K562 (cell line): Measurements from ENCODE around the gene SMIM36. TPM values are rescaled to one million over a fixed set of nuclear protein-coding genes. Genes with fewer than 3 reads are reported as not detected.

ENCODE experiments used
- ATAC-seq: fragments of 200-7000 bp; cut with Tn5 transposase; 3 replicates; pipeline ENCODE4 v1.9.1; 2020; ENCODE audit warnings: moderate library complexity
- BruUV-seq: library from RNA; stranded (reverse); fragments of 400-500 nt; replicated peaks from 2 replicates; lab custom pipeline; 2021; lab: Mats Ljungman, UMichigan
- CTCF ChIA-PET: fragments of 300-600 bp; formaldehyde crosslinking; extraction: SDS; loops from one replicate; lab custom pipeline; 2021; ENCODE audit warnings: low intra/inter-chr PET ratio; lab: Yijun Ruan, JAX
- POLR2A ChIA-PET: fragments of 300-600, 350-650 bp; sonication (Branson Sonifier 250); formaldehyde crosslinking; extraction: SDS; loops from one replicate; lab custom pipeline; 2021; ENCODE audit warnings: antibody characterized with exemption, inconsistent platforms; lab: Yijun Ruan, JAX
- DNase-seq, 4 experiments: peaks; one replicate each; pipeline versions ENCODE4 v3.0.0 to v3.0.0-alpha.2; 2011 to 2018; ENCODE audit warnings: low spot score in 3 of 4, mixed read lengths in 3 of 4; ENCODE audit errors: extremely low read depth in 1 of 4
- FAIRE-seq: peaks from 2 replicates; lab custom pipeline; 2011; peaks lifted over from hg19 to GRCh38; lab: Jason Lieb, UNC
- H2AFZ ChIP-seq: 2 replicates; pipeline ENCODE4 v1.6.0; 2011; ENCODE audit warnings: low read depth, low read length, control low read depth, inconsistent platforms
- H3K27ac ChIP-seq: fragments of 200-600 bp; 3 replicates; pipeline ENCODE4 v1.8.0; 2011; ENCODE audit warnings: low read depth, mild to moderate bottlenecking, control low read depth, inconsistent platforms, low read length, moderate library complexity, mixed read lengths; ENCODE audit errors: extremely low read depth
- H3K27me3 ChIP-seq, 2 experiments: fragments of 300-600 bp in 1 of 2; 2 replicates in 1 of 2; 3 replicates in 1 of 2; pipeline versions ENCODE4 v1.6.0 to v1.8.0; 2011; ENCODE audit warnings: inconsistent platforms in 2 of 2, low read length in 2 of 2, mild to moderate bottlenecking in 1 of 2, mixed read lengths in 1 of 2, moderate library complexity in 1 of 2; ENCODE audit not compliant: control insufficient read depth in 2 of 2, insufficient read depth in 2 of 2
- H3K36me3 ChIP-seq: fragments of 300-600 bp; 3 replicates; pipeline ENCODE4 v1.8.0; 2011; ENCODE audit warnings: mild to moderate bottlenecking, low read length, inconsistent platforms; ENCODE audit not compliant: control insufficient read depth, insufficient read depth
- H3K4me1 ChIP-seq, 2 experiments: fragments of 200-600 bp in 1 of 2; replicated peaks in 1 of 2; 2 replicates in 1 of 2; 3 replicates in 1 of 2; pipeline versions ENCODE4 v1.5.1 to v1.8.0; 2011; ENCODE audit warnings: inconsistent platforms in 2 of 2, low read length in 2 of 2, mild to moderate bottlenecking in 1 of 2, mixed read lengths in 1 of 2, moderate library complexity in 1 of 2; ENCODE audit not compliant: control insufficient read depth in 2 of 2, insufficient read depth in 2 of 2
- H3K4me2 ChIP-seq: 2 replicates; pipeline ENCODE4 v1.6.1; 2011; ENCODE audit warnings: low read length, control low read depth, inconsistent platforms, mixed read lengths; ENCODE audit not compliant: insufficient read depth
- H3K4me3 ChIP-seq: fragments of 200-600 bp; sonication (generic), shearing (Covaris generic); 2 replicates; pipeline ENCODE4 v1.5.1; 2016; ENCODE audit warnings: control low read depth, inconsistent platforms
- H3K79me2 ChIP-seq: fragments of 200-600 bp; 3 replicates; pipeline ENCODE4 v1.8.0; 2011; ENCODE audit warnings: low read length, inconsistent platforms; ENCODE audit not compliant: control insufficient read depth, insufficient read depth
- H3K9ac ChIP-seq, 2 experiments: 2 replicates each; pipeline versions ENCODE4 v1.6.0 to v1.6.1; 2011; ENCODE audit warnings: low read depth in 2 of 2, low read length in 2 of 2, control low read depth in 1 of 2, inconsistent platforms in 1 of 2, mild to moderate bottlenecking in 1 of 2, mixed read lengths in 1 of 2; ENCODE audit not compliant: insufficient read depth in 1 of 2
- H3K9me1 ChIP-seq: one replicate; pipeline ENCODE4 v1.6.0; 2011; ENCODE audit warnings: inconsistent platforms, mild to moderate bottlenecking, low read length, moderate library complexity; ENCODE audit not compliant: control insufficient read depth, insufficient read depth
- H3K9me3 ChIP-seq: replicated peaks from 2 replicates; pipeline ENCODE4 v1.5.1; 2011; ENCODE audit warnings: low read depth, low read length, inconsistent platforms; ENCODE audit not compliant: control insufficient read depth, insufficient read depth
- H4K20me1 ChIP-seq: replicated peaks from 2 replicates; pipeline ENCODE4 v1.6.1; 2011; ENCODE audit warnings: low read length, inconsistent platforms, mixed read lengths; ENCODE audit not compliant: control insufficient read depth, insufficient read depth
- BACH1 ChIP-seq: fragments of 200-800 bp; sonication (Bioruptor generic); IDR thresholded peaks from 2 replicates; pipeline ENCODE4 v1.6.1; 2016; ENCODE audit warnings: missing genetic modification characterization, missing compliant biosample characterization
- BRCA1 ChIP-seq, 2 experiments: fragments of 450-650 bp in 1 of 2; sonication (generic) in 1 of 2; formaldehyde crosslinking in 1 of 2; IDR thresholded peaks; 2 replicates each; pipeline versions ENCODE4 v1.5.0 to v1.6.1; 2017 to 2020; ENCODE audit warnings: mild to moderate bottlenecking in 1 of 2, missing genetic modification reagents in 1 of 2
- CEBPG ChIP-seq, 3 experiments: fragments of 200-800 bp in 1 of 3; sonication (Bioruptor generic) in 1 of 3; sonication (generic) in 1 of 3; formaldehyde crosslinking in 1 of 3; IDR thresholded peaks in 2 of 3; conservative IDR thresholded peaks in 1 of 3; 2 replicates each; pipeline versions ENCODE4 v1.6.1 to v1.8.0; 2016 to 2022; ENCODE audit warnings: missing compliant biosample characterization in 2 of 3, missing genetic modification characterization in 2 of 3, mild to moderate bottlenecking in 1 of 3, missing genetic modification reagents in 1 of 3
- KAT2B ChIP-seq: IDR thresholded peaks from one replicate; pipeline ENCODE4 v1.6.1; 2012; ENCODE audit warnings: low read depth, mild to moderate bottlenecking, control low read depth, inconsistent platforms, low read length, moderate library complexity
- NR2C2 ChIP-seq, 2 experiments: fragments of 200-800 bp in 1 of 2; sonication (Bioruptor generic) in 1 of 2; sonication (generic) in 1 of 2; formaldehyde crosslinking in 1 of 2; IDR thresholded peaks; 2 replicates each; pipeline versions ENCODE4 v1.6.1 to v1.8.0; 2016 to 2022; ENCODE audit warnings: mild to moderate bottlenecking in 1 of 2, missing compliant biosample characterization in 1 of 2, missing genetic modification characterization in 1 of 2, missing genetic modification reagents in 1 of 2
- TRIM24 ChIP-seq, 2 experiments: fragments of 450-650 bp; IDR thresholded peaks; 2 replicates each; pipeline ENCODE4 v1.6.1; 2016
- ZBTB17 ChIP-seq: fragments of 450-650 bp; formaldehyde crosslinking; IDR thresholded peaks from 2 replicates; pipeline ENCODE4 v1.4.0; 2020; ENCODE audit warnings: mild to moderate bottlenecking
- ZNF589 ChIP-seq: fragments of 200-800 bp; sonication (Bioruptor generic); IDR thresholded peaks from 2 replicates; pipeline ENCODE4 v1.6.1; 2016; ENCODE audit warnings: low read depth, missing genetic modification characterization, missing compliant biosample characterization
- WGBS: fragments of 100-300 bp; shearing (Covaris generic); methylation state at CpG from one replicate; pipeline ENCODE4 v1.1.6; 2016; ENCODE audit warnings: low coverage, mixed read lengths; ENCODE audit not compliant: insufficient coverage; ENCODE audit errors: missing lambda C conversion rate; 5-methylcytosine and 5-hydroxymethylcytosine counted together
- in situ Hi-C: fragments of 300-500 bp; cut with MboI; formaldehyde crosslinking; loops from 4 replicates; pipeline ENCODE4 v1.15.0; 2018; ENCODE audit warnings: inconsistent platforms, mixed read lengths
- intact Hi-C: fragments of 100-400 bp; cut with micrococcal nuclease; formaldehyde crosslinking; loops from 2 replicates; pipeline ENCODE4 v1.14.2; 2022
- polyA plus RNA-seq, 8 experiments: library from polyadenylated mRNA; depleted of rRNA in 4 of 8; stranded (reverse) in 5 of 8; unstranded in 3 of 8; fragments of >200 nt; fragmentation: Nextera tagmentation in 2 of 8; fragmentation: Illumina TruSeq in 1 of 8; extraction: Ambion mirVana in 2 of 8; extraction: Trizol in 1 of 8; gene quantifications; 2 replicates each; pipeline versions ENCODE4 v1.2.1 to v1.2.3, GENCODE V29; 2011 to 2014; ENCODE audit warnings: inconsistent platforms in 1 of 8, missing spikeins in 1 of 8
- total RNA-seq, 7 experiments: library from RNA; depleted of rRNA in 6 of 7; stranded (reverse); fragments of >200 nt in 6 of 7; fragmentation: Illumina TruSeq in 2 of 7; extraction: Trizol in 2 of 7; gene quantifications; 2 replicates each; pipeline versions ENCODE4 v1.2.1 to v1.2.3, GENCODE V29; 2011 to 2021; ENCODE audit warnings: low replicate concordance in 1 of 7

Gene SMIM36
- total and polyA plus RNA-seq, 9 of the 15 experiments (the other 6 are each of a cell fraction or from before 2014, with no cell fraction given), result not detected

- TF ChIP-seq ZBTB17 (CRISPR knock-in tag) (0 out of 2 replicates have a peak, but pooled peaks have one; percentile 26), ZNF589 (CRISPR knock-in tag) (peak; percentile 48; the same call in 1 of the 2 replicates), NR2C2 (CRISPR knock-in tag; IDR thresholded peaks at IDR 0.05) (no peak), NR2C2 (tag; IDR thresholded peaks at IDR 0.05) (peak; percentile 16; the same call in 1 of the 2 replicates), TRIM24 (IDR thresholded peaks at IDR 0.05) (peak in 1 of 2 experiments; percentile 65; a peak in 1 of 4 replicates), CEBPG (CRISPR knock-in tag; IDR thresholded peaks at IDR 0.05) (no peak), CEBPG (tag; conservative IDR thresholded peaks at IDR 0.05 in 1 of 2, IDR thresholded peaks at IDR 0.05 in 1 of 2) (0 out of 4 replicates have a peak, but pooled peaks of 1 of the 2 experiments have one; percentile 48), BACH1 (tag) (peak; percentile 38; the same call in 1 of the 2 replicates), BRCA1 (IDR thresholded peaks at IDR 0.05) (no peak), BRCA1 (CRISPR knock-in tag; IDR thresholded peaks at IDR 0.05) (no peak), KAT2B (no peak)
- Histone ChIP-seq H4K20me1 (no peaks in the 10 kb centered on the region), H3K36me3 (no peaks in the 10 kb centered on the region), H3K27me3 (no peaks in the 10 kb centered on the region), H3K9me1 (no peaks in the 10 kb centered on the region), H3K79me2 (no peaks in the 10 kb centered on the region), H3K4me2 (no peak overlapping the region), H3K9ac (no peak overlapping the region), H3K4me3 (no peak overlapping the region), H3K4me1 (peaks cover 0 to 3% of the 10 kb centered on the region in 2 experiments; a peak in 2 of 5 replicates), H3K9me3 (no peaks in the 10 kb centered on the region), H2AFZ (no peak overlapping the region), H3K27ac (no peak overlapping the region)
- whole genome bisulfite sequencing, result 40% methylated on average over 1 of the region's 1 CpG
- intact Hi-C loops (loop anchor here (5.0 kb wide), 1 partner anchor 40 kb away; no protein-coding TSS in a partner anchor), in situ Hi-C loops (loop anchor here (25.0 kb wide), 1 partner anchor 765 kb away; no protein-coding TSS in a partner anchor)
- FAIRE-seq (no peak), DNase-seq (no peak), ATAC-seq (no peak)
- CTCF ChIA-PET, result interaction anchor here (2.0 kb wide), 1 partner anchor 20 kb away, joined by 5 read pairs; no protein-coding TSS in a partner anchor
- POLR2A ChIA-PET, result no interaction called here
- no TSS peak for BruUV-seq
Observed at GRCh38 chr17:55546991-55547664, 35.9 kb upstream of the SMIM36 start.
